Lower leg skin (tissue), 3 donors: ENCODE results near the gene NAA10.

Experiments
- CTCF ChIP-seq, 3 donors: fragments of 450-650 bp; IDR thresholded peaks; one replicate each; pipeline ENCODE4 v1.5.1; 2016; ENCODE audit warnings: antibody characterized with exemption in 3 of 3, mild to moderate bottlenecking in 3 of 3, moderate library complexity in 2 of 3
- POLR2A ChIP-seq, 2 donors: fragments of 450-650 bp; IDR thresholded peaks; one replicate each; pipeline ENCODE4 v1.6.1; 2016 to 2017; ENCODE audit warnings: antibody characterized with exemption in 2 of 2, mild to moderate bottlenecking in 1 of 2, moderate library complexity in 1 of 2

GRCh38 chrX:153935326-153935851 is 552 bp upstream of the NAA10 start:
- TF ChIP-seq CTCF (IDR thresholded peaks at IDR 0.05) (no peak), POLR2A (IDR thresholded peaks at IDR 0.05) (no peak)
